K562 (cell line): Measurements from ENCODE around the gene PIGL.

ENCODE experiments used
- GATAD2A ChIP-seq: fragments of 450-650 bp; IDR thresholded peaks from 2 replicates; pipeline ENCODE4 v1.6.1; 2017
- RBFOX2 ChIP-seq: fragments of 200-400 bp; formaldehyde crosslinking; IDR thresholded peaks from 2 replicates; pipeline ENCODE4 v1.6.1; 2017; ENCODE audit warnings: low read depth, mild to moderate bottlenecking, low read length, moderate library complexity
- TGIF2 ChIP-seq: sonication (generic); formaldehyde crosslinking; IDR thresholded peaks from 2 replicates; pipeline ENCODE4 v1.8.1; 2022; ENCODE audit warnings: mild to moderate bottlenecking, missing genetic modification reagents, moderate library complexity
- TF ChIP-seq, protein P1 (sequence below): fragments of 450-650 bp; formaldehyde crosslinking; IDR thresholded peaks from 2 replicates; pipeline ENCODE4 v1.4.0; 2020; ENCODE audit warnings: mild to moderate bottlenecking, moderate library complexity

DNA sequence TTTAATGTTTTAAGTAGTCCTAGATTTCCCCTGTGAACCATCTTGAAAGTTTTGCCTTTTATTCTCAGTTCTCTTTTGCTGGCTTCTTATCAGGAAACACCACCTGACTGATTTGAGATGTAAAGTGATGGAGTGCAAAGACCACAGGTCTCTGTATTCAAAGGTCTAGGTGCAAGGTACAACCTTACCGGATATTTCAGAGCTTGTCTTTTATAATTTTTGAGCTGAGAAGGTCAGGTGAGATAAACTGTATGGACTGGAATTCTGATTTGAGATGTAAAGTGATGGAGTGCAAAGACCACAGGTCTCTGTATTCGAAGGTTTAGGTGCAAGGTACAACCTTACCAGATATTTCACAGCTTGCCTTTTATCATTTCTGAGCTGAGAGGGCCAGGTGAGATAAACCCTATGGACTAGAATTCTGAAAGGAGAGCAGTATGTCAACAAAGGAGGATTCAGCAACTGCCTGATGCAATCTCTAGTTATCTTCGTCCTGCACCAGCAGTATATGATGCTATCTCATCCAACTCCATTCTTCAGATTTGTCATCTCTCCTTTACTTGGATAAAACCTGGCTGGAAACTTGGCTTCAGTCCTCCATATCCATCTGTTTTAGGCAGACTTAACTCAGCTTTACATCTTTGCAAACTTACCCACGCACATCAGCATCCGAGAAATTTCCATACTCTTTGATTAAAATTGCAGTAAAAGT is 72.0 kb downstream of the PIGL start:
- TF ChIP-seq, protein P1, sequence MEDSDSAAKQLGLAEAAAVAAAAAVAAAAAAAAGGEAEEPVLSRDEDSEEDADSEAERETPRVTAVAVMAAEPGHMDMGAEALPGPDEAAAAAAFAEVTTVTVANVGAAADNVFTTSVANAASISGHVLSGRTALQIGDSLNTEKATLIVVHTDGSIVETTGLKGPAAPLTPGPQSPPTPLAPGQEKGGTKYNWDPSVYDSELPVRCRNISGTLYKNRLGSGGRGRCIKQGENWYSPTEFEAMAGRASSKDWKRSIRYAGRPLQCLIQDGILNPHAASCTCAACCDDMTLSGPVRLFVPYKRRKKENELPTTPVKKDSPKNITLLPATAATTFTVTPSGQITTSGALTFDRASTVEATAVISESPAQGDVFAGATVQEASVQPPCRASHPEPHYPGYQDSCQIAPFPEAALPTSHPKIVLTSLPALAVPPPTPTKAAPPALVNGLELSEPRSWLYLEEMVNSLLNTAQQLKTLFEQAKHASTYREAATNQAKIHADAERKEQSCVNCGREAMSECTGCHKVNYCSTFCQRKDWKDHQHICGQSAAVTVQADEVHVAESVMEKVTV (CRISPR knock-in tag): no peak
- TF ChIP-seq RBFOX2 (no peak), TGIF2 (no peak), GATAD2A (no peak)
